ENCODE measurements around the gene THSD4.

DNA sequence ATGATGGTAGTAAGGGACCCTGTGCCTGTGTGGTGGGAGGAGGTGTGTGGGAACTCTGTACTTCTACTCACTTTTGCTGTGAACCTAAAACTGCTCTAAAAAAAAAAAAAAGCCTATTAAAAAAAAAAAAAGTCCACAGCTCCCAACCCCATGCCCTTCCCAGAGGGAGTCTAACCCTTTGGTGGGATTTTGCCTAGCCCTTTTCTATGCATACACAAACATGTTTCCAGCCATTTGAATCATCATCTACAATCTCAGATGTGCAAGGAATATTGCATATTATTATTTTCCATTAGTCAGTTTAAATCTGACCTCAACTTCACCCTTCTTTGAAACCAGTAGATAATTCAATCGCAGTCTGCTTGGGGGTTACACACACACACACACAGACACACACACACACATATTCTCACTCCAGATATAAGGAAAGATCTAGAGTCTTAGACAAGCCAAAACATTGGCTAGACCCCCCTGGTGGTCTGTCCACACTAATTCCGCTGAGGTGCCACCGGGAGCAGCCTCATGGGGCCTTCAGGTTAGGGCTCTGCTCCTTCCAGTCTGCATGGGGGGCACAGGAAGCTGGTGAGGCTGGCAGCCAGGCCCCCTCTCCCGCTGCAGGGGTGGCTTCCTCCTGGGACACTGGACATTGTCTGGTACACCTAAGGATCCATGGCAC, 619.6 kb downstream of the THSD4 start:
- TF ChIP-seq, protein P1, sequence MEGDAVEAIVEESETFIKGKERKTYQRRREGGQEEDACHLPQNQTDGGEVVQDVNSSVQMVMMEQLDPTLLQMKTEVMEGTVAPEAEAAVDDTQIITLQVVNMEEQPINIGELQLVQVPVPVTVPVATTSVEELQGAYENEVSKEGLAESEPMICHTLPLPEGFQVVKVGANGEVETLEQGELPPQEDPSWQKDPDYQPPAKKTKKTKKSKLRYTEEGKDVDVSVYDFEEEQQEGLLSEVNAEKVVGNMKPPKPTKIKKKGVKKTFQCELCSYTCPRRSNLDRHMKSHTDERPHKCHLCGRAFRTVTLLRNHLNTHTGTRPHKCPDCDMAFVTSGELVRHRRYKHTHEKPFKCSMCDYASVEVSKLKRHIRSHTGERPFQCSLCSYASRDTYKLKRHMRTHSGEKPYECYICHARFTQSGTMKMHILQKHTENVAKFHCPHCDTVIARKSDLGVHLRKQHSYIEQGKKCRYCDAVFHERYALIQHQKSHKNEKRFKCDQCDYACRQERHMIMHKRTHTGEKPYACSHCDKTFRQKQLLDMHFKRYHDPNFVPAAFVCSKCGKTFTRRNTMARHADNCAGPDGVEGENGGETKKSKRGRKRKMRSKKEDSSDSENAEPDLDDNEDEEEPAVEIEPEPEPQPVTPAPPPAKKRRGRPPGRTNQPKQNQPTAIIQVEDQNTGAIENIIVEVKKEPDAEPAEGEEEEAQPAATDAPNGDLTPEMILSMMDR (IDR thresholded peaks at IDR 0.05; ENCODE audit: low read length): no peak
- TF ChIP-seq EZH2 (optimal IDR thresholded peaks at IDR 0.05; ENCODE audit: low read depth, low read length) (no peak), EZH2phosphoT487 (IDR thresholded peaks at IDR 0.05; ENCODE audit: low read length) (no peak)

Measured in MM.1S (cell line).